HEK293T (cell line): ENCODE measurements around the gene ATP6V1G1.

Experiments used
- ARNT ChIP-seq: fragments of 450-650 bp; IDR thresholded peaks from 2 replicates; pipeline ENCODE4 v1.6.1; 2017; ENCODE audit warnings: mild to moderate bottlenecking
- BHLHE40 ChIP-seq: fragments of 450-650 bp; IDR thresholded peaks from 2 replicates; pipeline ENCODE4 v1.6.1; 2016; ENCODE audit warnings: mild to moderate bottlenecking, moderate library complexity, borderline replicate concordance
- FOXA1 ChIP-seq: fragments of 450-650 bp; IDR thresholded peaks from 2 replicates; pipeline ENCODE4 v1.6.1; 2016; ENCODE audit warnings: mild to moderate bottlenecking
- FOXK2 ChIP-seq: fragments of 450-650 bp; IDR thresholded peaks from 2 replicates; pipeline ENCODE4 v1.6.1; 2016; ENCODE audit warnings: mild to moderate bottlenecking
- FOXM1 ChIP-seq: fragments of 450-650 bp; IDR thresholded peaks from 2 replicates; pipeline ENCODE4 v1.6.1; 2017; ENCODE audit warnings: mild to moderate bottlenecking, borderline replicate concordance
- HDGF ChIP-seq: fragments of 450-650 bp; IDR thresholded peaks from 2 replicates; pipeline ENCODE4 v1.6.1; 2017; ENCODE audit warnings: antibody characterized with exemption, borderline replicate concordance
- L3MBTL2 ChIP-seq: fragments of 450-650 bp; conservative IDR thresholded peaks from 2 replicates; pipeline ENCODE4 v1.6.1; 2016; ENCODE audit warnings: mild to moderate bottlenecking
- LEF1 ChIP-seq: fragments of 450-650 bp; IDR thresholded peaks from 2 replicates; pipeline ENCODE4 v1.6.1; 2017; ENCODE audit warnings: mild to moderate bottlenecking, borderline replicate concordance
- SP1 ChIP-seq: fragments of 450-650 bp; IDR thresholded peaks from 2 replicates; pipeline ENCODE4 v1.6.1; 2017
- SUZ12 ChIP-seq: fragments of 450-650 bp; IDR thresholded peaks from 2 replicates; pipeline ENCODE4 v1.6.1; 2016; ENCODE audit warnings: mild to moderate bottlenecking
- TARDBP ChIP-seq: fragments of 450-650 bp; IDR thresholded peaks from 2 replicates; pipeline ENCODE4 v1.6.1; 2016

DNA sequence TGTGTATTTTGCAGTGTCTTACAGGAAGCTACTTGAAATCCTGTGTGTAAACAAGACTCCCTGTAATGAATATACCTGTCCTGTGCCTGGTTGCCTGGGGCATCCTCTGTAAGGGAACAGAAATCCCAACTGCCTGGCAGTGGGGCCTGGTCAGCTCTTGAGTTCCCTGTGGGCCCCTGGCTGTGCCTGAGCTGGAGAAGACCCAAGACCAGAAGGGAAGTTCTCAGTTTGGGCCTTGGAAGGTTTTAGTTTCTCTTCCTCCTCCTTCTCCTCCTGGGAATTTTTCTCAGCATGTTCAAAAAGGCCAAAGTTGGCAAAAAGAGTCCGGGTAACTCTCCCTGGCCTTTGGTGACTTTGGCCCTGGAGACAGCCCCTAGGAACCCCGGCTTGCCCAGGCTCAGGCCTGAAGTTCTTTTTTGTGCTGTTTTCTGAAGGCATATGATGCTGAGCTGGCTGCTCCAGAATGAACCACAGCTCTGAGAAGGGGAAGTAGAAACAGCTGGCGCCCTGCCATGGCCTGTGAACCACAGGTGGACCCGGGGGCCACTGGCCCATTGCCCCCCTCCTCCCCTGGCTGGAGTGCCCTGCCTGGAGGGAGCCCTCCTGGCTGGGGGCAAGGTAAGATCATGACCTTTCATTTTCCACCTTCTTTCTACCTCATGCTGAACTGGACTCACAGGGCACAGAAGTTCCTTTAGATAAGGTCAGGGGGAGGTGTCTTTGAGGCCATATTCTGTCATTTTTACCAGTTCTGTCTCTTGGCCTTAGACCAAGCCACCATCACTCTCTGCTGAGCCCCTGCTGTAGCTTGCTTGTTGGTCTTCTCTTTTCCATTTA, 29.3 kb downstream of the ATP6V1G1 start:
- TF ChIP-seq FOXK2, result no peak
- TF ChIP-seq HDGF, result no peak
- TF ChIP-seq LEF1, result no peak
- TF ChIP-seq BHLHE40, result no peak
- TF ChIP-seq FOXM1, result no peak
- TF ChIP-seq TARDBP, result no peak
- TF ChIP-seq L3MBTL2, result no peak
- no peak for TF ChIP-seq SUZ12
- no peak for TF ChIP-seq SP1
- no peak for TF ChIP-seq ARNT
- no peak for TF ChIP-seq FOXA1
